Measurements from ENCODE around the gene CTDP1.

Gene CTDP1

DNA sequence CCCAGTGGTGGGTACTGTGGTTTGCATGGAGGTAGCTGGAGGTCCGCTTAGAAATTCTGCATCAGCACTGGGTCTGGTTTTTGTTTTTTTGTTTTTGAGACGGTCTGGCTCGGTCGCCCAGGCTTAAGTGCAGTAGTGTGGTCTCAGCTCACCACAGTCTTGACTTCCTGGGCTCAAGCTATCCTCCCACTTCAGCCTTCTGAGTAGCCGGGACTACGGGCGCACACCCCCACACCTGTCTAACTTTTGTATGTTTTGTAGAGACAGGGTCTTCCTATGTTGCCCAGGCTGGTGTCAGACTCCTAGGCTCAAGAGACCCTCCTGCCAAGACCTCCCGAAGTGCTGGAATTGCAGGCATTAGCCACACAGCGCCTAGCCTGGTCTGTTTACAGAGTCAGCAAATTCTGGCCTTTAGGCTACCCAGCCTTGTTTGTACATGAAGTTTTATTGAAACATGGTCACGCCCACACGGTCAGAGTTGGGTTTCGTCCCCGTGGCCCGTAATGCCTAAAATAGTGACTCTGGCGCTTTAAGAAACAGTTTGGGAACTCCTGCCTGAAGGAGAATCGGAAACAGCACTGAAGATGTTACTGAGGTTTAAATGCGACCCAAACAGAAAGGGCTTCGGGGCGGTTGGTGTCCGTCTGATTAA lies 32.7 kb downstream of the CTDP1 start:
- Histone ChIP-seq H3K9ac (ENCODE audit: low read depth, low read length, poor library complexity, severe bottlenecking) (no peak overlapping the region), H3K9me2 (replicated peaks; ENCODE audit: low read depth, low read length) (no peaks in the 10 kb centered on the region)

DNA sequence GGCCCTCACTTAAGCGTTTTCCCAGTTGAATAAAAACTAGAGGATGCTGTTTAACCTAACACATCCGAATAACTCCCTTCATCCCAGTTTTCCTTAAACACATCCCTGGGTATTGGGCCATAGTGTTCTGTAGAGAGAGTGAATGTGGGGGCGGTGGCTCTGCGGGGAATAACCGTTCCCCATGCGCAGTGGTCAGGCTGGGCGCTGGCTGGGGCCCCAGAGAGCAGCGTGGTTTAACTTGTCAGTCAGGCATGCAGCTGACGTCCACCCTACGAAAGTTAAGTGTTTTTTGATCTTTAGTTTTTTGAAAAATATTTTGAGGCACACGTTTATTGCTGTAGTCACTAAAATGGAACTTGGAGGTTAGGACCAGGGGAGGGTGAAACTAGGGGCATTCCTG lies 33.7 kb downstream of the CTDP1 start:
- Histone ChIP-seq H3K9me3 (ENCODE audit: insufficient read depth, low read depth, low read length) (no peaks in the 10 kb centered on the region), H2AFZ (ENCODE audit: low read length) (no peak overlapping the region), H3K27me3 (ENCODE audit: insufficient read depth, low read length, poor library complexity, severe bottlenecking) (no peaks in the 10 kb centered on the region), H3K4me3 (ENCODE audit: low read length, poor library complexity, severe bottlenecking) (no peak overlapping the region), H3K79me2 (ENCODE audit: insufficient read depth, low read length) (no peaks in the 10 kb centered on the region), H3K36me3 (ENCODE audit: insufficient read depth, low read length) (peaks cover 66% of the 10 kb centered on the region; the same call in 1 of the 2 replicates), H3K9ac (ENCODE audit: low read depth, low read length, poor library complexity, severe bottlenecking) (no peak overlapping the region), H3K9me2 (replicated peaks; ENCODE audit: low read depth, low read length) (no peaks in the 10 kb centered on the region), H3F3A (ENCODE audit: low read depth) (no peaks in the 10 kb centered on the region), H3K4me1 (ENCODE audit: insufficient read depth, low read length, poor library complexity, severe bottlenecking) (no peaks in the 10 kb centered on the region), H3K4me2 (ENCODE audit: low read depth, low read length, poor library complexity, severe bottlenecking) (no peak overlapping the region), H4K20me1 (ENCODE audit: insufficient read depth, low read length, poor library complexity, severe bottlenecking) (no peaks in the 10 kb centered on the region)
- TF ChIP-seq, protein P1, sequence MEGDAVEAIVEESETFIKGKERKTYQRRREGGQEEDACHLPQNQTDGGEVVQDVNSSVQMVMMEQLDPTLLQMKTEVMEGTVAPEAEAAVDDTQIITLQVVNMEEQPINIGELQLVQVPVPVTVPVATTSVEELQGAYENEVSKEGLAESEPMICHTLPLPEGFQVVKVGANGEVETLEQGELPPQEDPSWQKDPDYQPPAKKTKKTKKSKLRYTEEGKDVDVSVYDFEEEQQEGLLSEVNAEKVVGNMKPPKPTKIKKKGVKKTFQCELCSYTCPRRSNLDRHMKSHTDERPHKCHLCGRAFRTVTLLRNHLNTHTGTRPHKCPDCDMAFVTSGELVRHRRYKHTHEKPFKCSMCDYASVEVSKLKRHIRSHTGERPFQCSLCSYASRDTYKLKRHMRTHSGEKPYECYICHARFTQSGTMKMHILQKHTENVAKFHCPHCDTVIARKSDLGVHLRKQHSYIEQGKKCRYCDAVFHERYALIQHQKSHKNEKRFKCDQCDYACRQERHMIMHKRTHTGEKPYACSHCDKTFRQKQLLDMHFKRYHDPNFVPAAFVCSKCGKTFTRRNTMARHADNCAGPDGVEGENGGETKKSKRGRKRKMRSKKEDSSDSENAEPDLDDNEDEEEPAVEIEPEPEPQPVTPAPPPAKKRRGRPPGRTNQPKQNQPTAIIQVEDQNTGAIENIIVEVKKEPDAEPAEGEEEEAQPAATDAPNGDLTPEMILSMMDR (conservative IDR thresholded peaks at IDR 0.05; ENCODE audit: low read length) = no peak
- TF ChIP-seq EZH2phosphoT487 (IDR thresholded peaks at IDR 0.05; ENCODE audit: borderline replicate concordance) = no peak

More for the DNA sequence above, 32.7 kb downstream of the CTDP1 start:
- Histone ChIP-seq H3K4me2 (ENCODE audit: low read depth, low read length, poor library complexity, severe bottlenecking) (no peak overlapping the region), H3F3A (ENCODE audit: low read depth) (no peaks in the 10 kb centered on the region), H3K27me3 (ENCODE audit: insufficient read depth, low read length, poor library complexity, severe bottlenecking) (no peaks in the 10 kb centered on the region), H2AFZ (ENCODE audit: low read length) (no peak overlapping the region), H3K4me1 (ENCODE audit: insufficient read depth, low read length, poor library complexity, severe bottlenecking) (no peaks in the 10 kb centered on the region), H3K79me2 (ENCODE audit: insufficient read depth, low read length) (no peaks in the 10 kb centered on the region), H3K4me3 (ENCODE audit: low read length, poor library complexity, severe bottlenecking) (no peak overlapping the region), H3K9me3 (ENCODE audit: insufficient read depth, low read depth, low read length) (no peaks in the 10 kb centered on the region), H4K20me1 (ENCODE audit: insufficient read depth, low read length, poor library complexity, severe bottlenecking) (no peaks in the 10 kb centered on the region), H3K36me3 (ENCODE audit: insufficient read depth, low read length) (peaks cover 76% of the 10 kb centered on the region; the same call in 1 of the 2 replicates)
- TF ChIP-seq, protein P1 (conservative IDR thresholded peaks at IDR 0.05; ENCODE audit: low read length) = no peak
- TF ChIP-seq EZH2phosphoT487 (IDR thresholded peaks at IDR 0.05; ENCODE audit: borderline replicate concordance) = no peak

DNA sequence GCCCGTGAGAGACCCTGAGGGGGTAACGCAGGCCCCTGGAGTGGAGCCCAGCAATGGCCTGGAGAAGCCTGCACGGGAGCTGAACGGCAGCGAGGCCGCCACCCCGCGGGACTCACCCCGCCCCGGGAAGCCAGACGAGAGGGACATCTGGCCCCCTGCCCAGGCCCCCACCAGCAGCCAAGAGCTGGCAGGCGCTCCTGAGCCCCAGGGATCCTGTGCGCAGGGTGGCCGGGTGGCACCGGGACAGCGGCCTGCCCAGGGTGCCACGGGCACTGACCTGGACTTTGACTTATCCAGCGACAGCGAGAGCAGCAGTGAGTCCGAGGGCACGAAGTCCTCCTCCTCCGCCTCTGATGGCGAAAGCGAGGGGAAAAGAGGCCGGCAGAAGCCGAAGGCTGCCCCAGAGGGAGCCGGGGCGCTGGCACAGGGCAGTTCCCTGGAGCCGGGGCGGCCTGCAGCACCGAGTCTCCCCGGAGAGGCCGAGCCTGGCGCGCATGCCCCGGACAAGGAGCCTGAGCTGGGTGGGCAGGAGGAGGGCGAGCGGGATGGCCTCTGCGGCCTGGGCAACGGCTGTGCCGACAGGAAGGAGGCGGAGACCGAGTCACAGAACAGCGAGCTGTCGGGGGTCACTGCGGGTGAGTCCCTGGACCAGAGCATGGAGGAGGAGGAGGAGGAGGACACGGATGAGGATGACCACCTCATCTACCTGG lies 35.1 kb downstream of the CTDP1 start:
- no peaks in the 10 kb centered on the region for H4K20me1 ChIP-seq (ENCODE audit: insufficient read depth, low read length, poor library complexity, severe bottlenecking)
- no peak overlapping the region for H2AFZ ChIP-seq (ENCODE audit: low read length)
- no peaks in the 10 kb centered on the region for H3F3A ChIP-seq (ENCODE audit: low read depth)
- no peaks in the 10 kb centered on the region for H3K79me2 ChIP-seq (ENCODE audit: insufficient read depth, low read length)
- H3K9me3 ChIP-seq (ENCODE audit: insufficient read depth, low read depth, low read length) = no peaks in the 10 kb centered on the region
- H3K36me3 ChIP-seq (ENCODE audit: insufficient read depth, low read length) = peaks cover 56% of the 10 kb centered on the region; the same call in 1 of the 2 replicates
- H3K9me2 ChIP-seq (replicated peaks; ENCODE audit: low read depth, low read length) = no peaks in the 10 kb centered on the region
- H3K4me3 ChIP-seq (ENCODE audit: low read length, poor library complexity, severe bottlenecking) = no peak overlapping the region
- TF ChIP-seq EZH2phosphoT487 (IDR thresholded peaks at IDR 0.05; ENCODE audit: borderline replicate concordance) = no peak
- TF ChIP-seq, protein P1 (conservative IDR thresholded peaks at IDR 0.05; ENCODE audit: low read length) = no peak
- no peaks in the 10 kb centered on the region for H3K27me3 ChIP-seq (ENCODE audit: insufficient read depth, low read length, poor library complexity, severe bottlenecking)
- no peaks in the 10 kb centered on the region for H3K4me1 ChIP-seq (ENCODE audit: insufficient read depth, low read length, poor library complexity, severe bottlenecking)
- no peak overlapping the region for H3K4me2 ChIP-seq (ENCODE audit: low read depth, low read length, poor library complexity, severe bottlenecking)
- H3K9ac ChIP-seq (ENCODE audit: low read depth, low read length, poor library complexity, severe bottlenecking) = no peak overlapping the region

All from Loucy (cell line).